ENCODE measurements around the gene FIGN. TPM values are rescaled to one million over a fixed set of nuclear protein-coding genes. Genes with fewer than 3 reads are reported as not detected.

The FIGN gene
- total RNA-seq, 4 donors from 2014 or later = 0.42 to 3.1 (median 1.3) TPM

DNA sequence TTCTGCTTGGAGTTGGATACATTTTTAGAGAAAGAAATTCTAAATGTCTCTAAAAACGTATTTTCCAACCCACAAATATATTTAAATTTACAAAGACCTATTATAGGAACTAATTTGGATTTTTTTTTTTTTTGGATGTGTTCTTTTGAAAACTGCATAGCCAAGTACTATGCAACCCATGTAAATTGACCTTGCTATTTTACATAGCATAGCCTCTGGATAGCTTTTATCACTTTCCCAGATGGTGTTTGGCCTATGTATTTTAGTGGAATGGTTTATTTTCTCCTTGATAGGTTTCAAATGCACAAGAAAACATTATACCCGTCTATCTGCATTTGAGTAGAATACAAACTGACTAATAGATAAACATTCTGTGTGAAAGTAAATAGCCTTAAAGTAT is 130.0 kb downstream of the FIGN start:
- ATAC-seq = no peak
- no peaks in the 10 kb centered on the region for H3K27me3 ChIP-seq
- in situ Hi-C loops (cut with MboI; ENCODE audit: low sequenced_read_pairs in 4 of 4) (no loop called here), intact Hi-C loops (cut with DNase I; ENCODE audit: low total_unique reads) (no loop called here)
- H3K9me3 ChIP-seq = no peaks in the 10 kb centered on the region
- no peaks in the 10 kb centered on the region for H3K4me1 ChIP-seq
- TF ChIP-seq POLR2A (IDR thresholded peaks at IDR 0.05) = no peak
- TF ChIP-seq, protein P1, sequence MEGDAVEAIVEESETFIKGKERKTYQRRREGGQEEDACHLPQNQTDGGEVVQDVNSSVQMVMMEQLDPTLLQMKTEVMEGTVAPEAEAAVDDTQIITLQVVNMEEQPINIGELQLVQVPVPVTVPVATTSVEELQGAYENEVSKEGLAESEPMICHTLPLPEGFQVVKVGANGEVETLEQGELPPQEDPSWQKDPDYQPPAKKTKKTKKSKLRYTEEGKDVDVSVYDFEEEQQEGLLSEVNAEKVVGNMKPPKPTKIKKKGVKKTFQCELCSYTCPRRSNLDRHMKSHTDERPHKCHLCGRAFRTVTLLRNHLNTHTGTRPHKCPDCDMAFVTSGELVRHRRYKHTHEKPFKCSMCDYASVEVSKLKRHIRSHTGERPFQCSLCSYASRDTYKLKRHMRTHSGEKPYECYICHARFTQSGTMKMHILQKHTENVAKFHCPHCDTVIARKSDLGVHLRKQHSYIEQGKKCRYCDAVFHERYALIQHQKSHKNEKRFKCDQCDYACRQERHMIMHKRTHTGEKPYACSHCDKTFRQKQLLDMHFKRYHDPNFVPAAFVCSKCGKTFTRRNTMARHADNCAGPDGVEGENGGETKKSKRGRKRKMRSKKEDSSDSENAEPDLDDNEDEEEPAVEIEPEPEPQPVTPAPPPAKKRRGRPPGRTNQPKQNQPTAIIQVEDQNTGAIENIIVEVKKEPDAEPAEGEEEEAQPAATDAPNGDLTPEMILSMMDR (IDR thresholded peaks at IDR 0.05 in 4 of 5, conservative IDR thresholded peaks at IDR 0.05 in 1 of 5) = no peak
- H3K36me3 ChIP-seq = no peaks in the 10 kb centered on the region
- H3K27ac ChIP-seq = no peak overlapping the region
- no peak overlapping the region for H3K4me3 ChIP-seq
- no peak for DNase-seq

DNA sequence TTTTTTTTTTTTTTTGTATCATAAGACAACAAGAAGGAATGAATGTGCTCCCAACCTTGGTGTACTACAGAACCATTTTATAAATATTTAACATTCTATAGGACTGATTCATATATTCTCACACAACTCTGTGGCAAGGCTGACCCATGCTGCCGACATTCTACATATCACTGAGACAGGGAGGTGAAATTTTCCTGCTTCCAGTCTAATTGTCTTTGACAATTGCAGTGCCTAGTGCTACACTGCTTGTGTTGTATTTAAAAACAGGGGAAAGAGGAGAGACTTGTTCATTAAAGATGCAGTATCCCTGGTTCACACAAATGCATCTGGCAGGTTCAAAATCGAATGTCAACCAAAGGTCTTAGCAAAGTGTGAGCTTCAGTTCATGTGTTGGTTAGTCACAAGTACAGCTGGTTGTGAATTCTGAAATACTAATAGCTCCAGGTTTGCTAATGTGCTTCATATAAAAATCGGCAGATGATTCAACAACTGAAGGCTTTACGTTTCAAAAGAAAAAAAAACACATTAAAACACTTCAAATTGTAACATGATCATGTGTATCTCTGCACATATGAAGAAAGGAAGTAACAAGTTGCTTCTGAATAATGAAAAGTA is 130.8 kb downstream of the FIGN start:
- DNase-seq = no peak
- no peak for ATAC-seq
- Histone ChIP-seq H3K27me3 (no peaks in the 10 kb centered on the region), H3K9me3 (no peaks in the 10 kb centered on the region), H3K4me3 (no peak overlapping the region), H3K27ac (no peak overlapping the region), H3K36me3 (no peaks in the 10 kb centered on the region), H3K4me1 (no peaks in the 10 kb centered on the region)
- in situ Hi-C loops (cut with MboI; ENCODE audit: low sequenced_read_pairs in 4 of 4) = no loop called here
- TF ChIP-seq, protein P1 (IDR thresholded peaks at IDR 0.05 in 4 of 5, conservative IDR thresholded peaks at IDR 0.05 in 1 of 5) = no peak
- no peak for TF ChIP-seq POLR2A (IDR thresholded peaks at IDR 0.05)
- intact Hi-C loops (cut with DNase I; ENCODE audit: low total_unique reads) = no loop called here

GRCh38 chr2:163602196-163602595 is 133.6 kb downstream of the FIGN start:
- no peak overlapping the region for H3K27ac ChIP-seq
- intact Hi-C loops (cut with DNase I; ENCODE audit: low total_unique reads) = no loop called here
- TF ChIP-seq, protein P1 (IDR thresholded peaks at IDR 0.05 in 4 of 5, conservative IDR thresholded peaks at IDR 0.05 in 1 of 5) = no peak
- no peak for TF ChIP-seq POLR2A (IDR thresholded peaks at IDR 0.05)

GRCh38 chr2:163601377-163601776 is 134.4 kb downstream of the FIGN start:
- no peaks in the 10 kb centered on the region for H3K9me3 ChIP-seq
- no peak for TF ChIP-seq POLR2A (IDR thresholded peaks at IDR 0.05)
- TF ChIP-seq, protein P1 (IDR thresholded peaks at IDR 0.05 in 4 of 5, conservative IDR thresholded peaks at IDR 0.05 in 1 of 5) = no peak
- H3K36me3 ChIP-seq = no peaks in the 10 kb centered on the region
- no peak overlapping the region for H3K4me3 ChIP-seq
- in situ Hi-C loops (cut with MboI; ENCODE audit: low sequenced_read_pairs in 4 of 4) (no loop called here), intact Hi-C loops (cut with DNase I; ENCODE audit: low total_unique reads) (no loop called here)
- ATAC-seq = no peak
- no peak for DNase-seq
- H3K27me3 ChIP-seq = no peaks in the 10 kb centered on the region
- no peak overlapping the region for H3K27ac ChIP-seq
- H3K4me1 ChIP-seq = no peaks in the 10 kb centered on the region

More at GRCh38 chr2:163602196-163602595, 133.6 kb downstream of the FIGN start:
- H3K9me3 ChIP-seq = no peaks in the 10 kb centered on the region
- no peaks in the 10 kb centered on the region for H3K4me1 ChIP-seq
- DNase-seq (no peak), ATAC-seq (no peak)
- H3K4me3 ChIP-seq = no peak overlapping the region
- in situ Hi-C loops (cut with MboI; ENCODE audit: low sequenced_read_pairs in 4 of 4) = no loop called here
- H3K36me3 ChIP-seq = no peaks in the 10 kb centered on the region
- H3K27me3 ChIP-seq = no peaks in the 10 kb centered on the region

DNA sequence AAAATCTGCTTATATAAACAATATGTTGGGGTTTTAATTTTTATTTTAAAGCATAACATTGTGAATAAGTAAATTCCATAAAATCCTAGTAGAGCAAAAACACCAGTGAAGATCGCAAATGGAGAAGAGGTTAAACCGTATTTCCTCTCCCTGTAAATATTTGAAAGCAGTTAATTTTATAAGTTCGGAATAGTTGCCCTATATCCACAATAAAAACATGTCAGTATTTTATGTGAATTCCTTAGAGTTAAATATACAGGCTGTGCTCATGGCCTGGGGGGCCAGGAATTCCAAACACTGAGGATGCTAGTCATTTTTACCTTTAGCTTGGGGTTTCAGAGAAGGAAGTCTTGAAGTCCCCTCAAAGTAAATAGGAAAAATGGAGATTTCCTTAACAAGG is 135.0 kb downstream of the FIGN start:
- Histone ChIP-seq H3K27ac (no peak overlapping the region), H3K9me3 (no peaks in the 10 kb centered on the region), H3K27me3 (no peaks in the 10 kb centered on the region), H3K4me3 (no peak overlapping the region), H3K36me3 (no peaks in the 10 kb centered on the region), H3K4me1 (no peaks in the 10 kb centered on the region)
- TF ChIP-seq, protein P1 (IDR thresholded peaks at IDR 0.05 in 4 of 5, conservative IDR thresholded peaks at IDR 0.05 in 1 of 5) = no peak
- no peak for TF ChIP-seq POLR2A (IDR thresholded peaks at IDR 0.05)
- in situ Hi-C loops (cut with MboI; ENCODE audit: low sequenced_read_pairs in 4 of 4) (no loop called here), intact Hi-C loops (cut with DNase I; ENCODE audit: low total_unique reads) (no loop called here)
- ATAC-seq = no peak
- no peak for DNase-seq

Data from gastrocnemius medialis (tissue), 4 donors.